ENCODE data around the gene LEPR.
"Not testable (repeated sequence)": the region's sequence is repeated elsewhere in the genome, so short reads cannot be mapped to it uniquely, and the experiment has no call there.

The LEPR gene

GRCh38 chr1:65440915-65441314, 20.4 kb downstream of the LEPR start:
- no peak for DNase-seq

- DNase-seq = no peak
These were observed 21.0 kb downstream of the LEPR start for GRCh38 chr1:65441464-65441863.

- no peak for DNase-seq
These were observed 22.0 kb downstream of the LEPR start for GRCh38 chr1:65442442-65442841.

GRCh38 chr1:65443647-65444046, 23.2 kb downstream of the LEPR start:
- DNase-seq = no peak

- DNase-seq = no peak
These were observed 23.7 kb downstream of the LEPR start for GRCh38 chr1:65444128-65444640.

GRCh38 chr1:65445837-65446236, 25.4 kb downstream of the LEPR start:
- no peak for DNase-seq

- no peak for DNase-seq
These were observed 28.9 kb downstream of the LEPR start for GRCh38 chr1:65449214-65449823.

GRCh38 chr1:65455678-65456077, 35.2 kb downstream of the LEPR start:
- not testable (repeated sequence) for DNase-seq

GRCh38 chr1:65456481-65456880, 36.0 kb downstream of the LEPR start:
- DNase-seq = no peak

- no peak for DNase-seq
These were observed 37.4 kb downstream of the LEPR start for GRCh38 chr1:65457868-65458267.

- no peak for DNase-seq
These were observed 38.4 kb downstream of the LEPR start for GRCh38 chr1:65458730-65459396.

- DNase-seq = no peak
These were observed 38.9 kb downstream of the LEPR start for GRCh38 chr1:65459397-65459768.

- DNase-seq = not testable (repeated sequence)
These were observed 45.4 kb downstream of the LEPR start for GRCh38 chr1:65465837-65466236.

GRCh38 chr1:65467536-65467935, 47.1 kb downstream of the LEPR start:
- no peak for DNase-seq

GRCh38 chr1:65469126-65469888, 48.8 kb downstream of the LEPR start:
- no peak for DNase-seq

GRCh38 chr1:65469889-65470340, 49.4 kb downstream of the LEPR start:
- no peak for DNase-seq
